Measurements from ENCODE around the gene KRT76.
"Not testable (repeated sequence)": the region's sequence is repeated elsewhere in the genome, so short reads cannot be mapped to it uniquely, and the experiment has no call there.

KRT76 gene

GRCh38 chr12:52779914-52780313 lies 2.8 kb upstream of the KRT76 start:
- DNase-seq = no peak

- no peak for DNase-seq
These were observed 1.7 kb upstream of the KRT76 start for GRCh38 chr12:52778833-52779232.

GRCh38 chr12:52777566-52777965 lies 421 bp upstream of the KRT76 start:
- DNase-seq = no peak

- DNase-seq = no peak
These were observed 710 bp downstream of the KRT76 start for GRCh38 chr12:52776435-52776834.

GRCh38 chr12:52774629-52775250 lies 2.4 kb downstream of the KRT76 start:
- no peak for DNase-seq

GRCh38 chr12:52772772-52773171 lies 4.4 kb downstream of the KRT76 start:
- DNase-seq = no peak

GRCh38 chr12:52772188-52772587 lies 5.0 kb downstream of the KRT76 start:
- no peak for DNase-seq

GRCh38 chr12:52771505-52771904 lies 5.6 kb downstream of the KRT76 start:
- no peak for DNase-seq

GRCh38 chr12:52771088-52771487 lies 6.1 kb downstream of the KRT76 start:
- DNase-seq = no peak

- no peak for DNase-seq
These were observed 7.2 kb downstream of the KRT76 start for GRCh38 chr12:52769946-52770345.

- no peak for DNase-seq
These were observed 7.8 kb downstream of the KRT76 start for GRCh38 chr12:52769354-52769753.

GRCh38 chr12:52768479-52769200 lies 8.5 kb downstream of the KRT76 start:
- DNase-seq = no peak

- no peak for DNase-seq
These were observed 9.7 kb downstream of the KRT76 start for GRCh38 chr12:52767427-52767826.

- no peak for DNase-seq
These were observed 10.1 kb downstream of the KRT76 start for GRCh38 chr12:52767020-52767379.

GRCh38 chr12:52766351-52767019 lies 10.7 kb downstream of the KRT76 start:
- DNase-seq = no peak

GRCh38 chr12:52765702-52766101 lies 11.4 kb downstream of the KRT76 start:
- DNase-seq = no peak

- no peak for DNase-seq
These were observed 13.2 kb downstream of the KRT76 start for GRCh38 chr12:52763991-52764390.

- no peak for DNase-seq
These were observed 14.0 kb downstream of the KRT76 start for GRCh38 chr12:52763036-52763659.

GRCh38 chr12:52761802-52762201 lies 15.3 kb downstream of the KRT76 start:
- no peak for DNase-seq

- not testable (repeated sequence) for DNase-seq
These were observed 15.9 kb downstream of the KRT76 start for GRCh38 chr12:52761218-52761617.

- DNase-seq = no peak
These were observed 16.5 kb downstream of the KRT76 start for GRCh38 chr12:52760623-52761022.

- DNase-seq = no peak
These were observed 17.4 kb downstream of the KRT76 start for GRCh38 chr12:52759695-52760094.

GRCh38 chr12:52759218-52759617 lies 17.9 kb downstream of the KRT76 start:
- no peak for DNase-seq
